Measurements from ENCODE around the gene HTR3B. TPM values are rescaled to one million over a fixed set of nuclear protein-coding genes. Genes with fewer than 3 reads are reported as not detected.

HTR3B gene
- total RNA-seq, 6 donors from 2014 or later: not detected

DNA sequence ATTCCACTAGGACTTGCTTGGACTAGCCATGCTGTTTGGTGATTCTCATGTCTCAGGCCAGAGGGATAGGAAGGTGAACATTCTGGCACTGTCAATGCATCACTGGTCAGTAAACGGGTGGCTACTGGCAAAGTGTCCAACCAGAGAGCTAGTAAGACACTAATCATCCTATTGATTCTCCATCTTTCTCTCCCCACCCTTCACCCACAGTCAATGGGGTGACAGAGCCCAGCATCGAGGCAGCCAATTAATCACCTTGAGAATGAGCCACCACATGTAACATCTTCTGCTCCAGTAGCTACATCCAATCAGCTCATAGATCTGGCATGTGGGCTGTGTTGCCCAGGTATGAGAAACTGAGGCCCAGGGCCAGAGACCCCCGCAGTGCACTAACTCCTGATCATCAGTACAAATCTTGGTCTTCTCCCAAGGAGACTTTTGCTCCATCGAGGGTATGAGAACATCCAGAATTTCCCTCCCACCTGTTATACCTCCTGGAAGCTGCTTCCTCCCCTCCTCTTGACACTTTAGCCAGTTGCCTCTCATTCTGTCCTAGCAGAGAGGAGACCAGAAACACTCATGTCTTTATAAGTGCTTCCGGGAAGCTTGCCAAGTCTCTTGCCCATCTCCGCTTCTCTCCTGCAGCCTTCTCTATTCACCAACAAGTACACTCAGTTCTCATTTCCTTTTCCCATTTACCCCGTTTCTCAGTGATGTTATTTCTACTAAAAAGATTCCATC is 87.3 kb downstream of the HTR3B start:
- WGBS, 2 donors: 39 to 58% methylated on average over 6 to 7 of the region's 7 CpGs
- no peak overlapping the region for H3K4me3 ChIP-seq

GRCh38 chr11:113992459-113993110 is 88.0 kb downstream of the HTR3B start:
- no peak overlapping the region for H3K4me3 ChIP-seq
- TF ChIP-seq EP300 (IDR thresholded peaks at IDR 0.05) (no peak), CTCF (IDR thresholded peaks at IDR 0.05) (no peak), POLR2A (IDR thresholded peaks at IDR 0.05) (no peak), POLR2AphosphoS5 (IDR thresholded peaks at IDR 0.05) (no peak)
- H3K27me3 ChIP-seq: no peaks in the 10 kb centered on the region
- 24% methylated on average over 7 of the region's 7 CpGs for WGBS, 2 donors
- no peaks in the 10 kb centered on the region for H3K36me3 ChIP-seq
- ATAC-seq (ENCODE audit: low FRiP score in 2 of 2) (peak in 1 of 2 donors; percentile 29), DNase-seq (peak in 1 of 2 donors; percentile 55)
- no peaks in the 10 kb centered on the region for H3K9me3 ChIP-seq
- H3K27ac ChIP-seq: no peak overlapping the region
- H3K4me1 ChIP-seq: no peaks in the 10 kb centered on the region

More for the DNA sequence above, 87.3 kb downstream of the HTR3B start:
- Histone ChIP-seq H3K9me3 (no peaks in the 10 kb centered on the region), H3K36me3 (no peaks in the 10 kb centered on the region), H3K27me3 (no peaks in the 10 kb centered on the region), H3K27ac (no peak overlapping the region), H3K4me1 (no peaks in the 10 kb centered on the region)
- DNase-seq (no peak), ATAC-seq (ENCODE audit: low FRiP score in 2 of 2) (no peak)
- TF ChIP-seq POLR2A (IDR thresholded peaks at IDR 0.05): no peak
- TF ChIP-seq EP300 (IDR thresholded peaks at IDR 0.05): no peak

DNA sequence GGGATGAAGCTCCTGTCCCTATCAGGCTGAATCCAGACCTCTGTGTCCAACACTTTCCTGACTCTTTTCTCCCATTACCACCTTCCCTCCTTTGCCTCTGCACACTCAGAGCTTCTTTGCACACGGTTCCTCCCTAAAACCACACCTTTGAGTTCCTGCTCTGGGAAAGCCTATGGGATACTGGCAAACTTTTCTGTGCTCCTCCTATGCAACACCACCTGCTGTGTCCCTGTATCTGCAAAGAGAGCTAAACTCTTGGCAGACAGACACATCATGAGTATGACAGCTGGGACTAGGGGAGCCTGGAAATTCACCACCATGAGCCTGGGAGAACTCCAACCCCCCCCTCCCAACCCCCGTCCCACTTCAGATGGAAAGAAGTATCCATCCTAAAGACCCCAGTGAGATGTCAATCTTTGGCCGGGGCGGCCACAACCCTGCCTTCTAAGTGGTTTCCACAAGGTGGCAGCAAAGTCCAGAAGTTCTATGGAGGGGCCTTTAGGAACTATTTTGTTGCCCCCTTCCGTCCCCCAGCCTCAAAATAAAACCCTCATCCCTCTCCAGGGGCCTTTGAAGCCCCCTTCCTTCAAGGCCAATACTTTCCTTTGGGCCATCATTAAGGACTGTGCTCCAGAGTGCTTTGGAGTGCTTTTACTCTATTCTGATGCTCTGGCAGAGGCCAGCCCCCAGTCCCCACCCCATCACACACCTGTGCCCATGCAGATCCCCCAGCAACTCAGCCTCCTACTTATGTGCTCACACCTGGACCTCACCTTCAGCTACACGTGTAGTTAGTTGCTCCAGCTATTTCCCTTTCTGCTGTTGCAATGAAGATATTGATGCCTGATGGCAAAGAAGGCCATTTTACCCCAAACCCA is 89.7 kb downstream of the HTR3B start:
- Histone ChIP-seq H3K36me3 (no peaks in the 10 kb centered on the region), H3K4me1 (no peaks in the 10 kb centered on the region), H3K27ac (no peak overlapping the region), H3K9me3 (no peaks in the 10 kb centered on the region), H3K4me3 (no peak overlapping the region), H3K27me3 (no peaks in the 10 kb centered on the region)
- 2 to 3% methylated on average over 6 of the region's 6 CpGs for WGBS, 2 donors
- ATAC-seq (ENCODE audit: low FRiP score in 2 of 2) (peak in 1 of 2 donors; percentile 54), DNase-seq (no peak)
- TF ChIP-seq POLR2AphosphoS5 (IDR thresholded peaks at IDR 0.05) (no peak), CTCF (IDR thresholded peaks at IDR 0.05) (peak in 5 of 6 experiments; percentile 49 to 73 (median 56))

Small RNA genes within 50 kb of the gene (small RNA-seq; reads per million reads assigned to genes)
- gene RNU6-1107P: 0 reads per million in 4 donors

Other genes starting within 250 kb of the HTR3B start
- gene TMPRSS5, start 198.5 kb upstream of the HTR3B start, total RNA-seq: 1 to 10 TPM in 1 of 6 donors, under 1 TPM in 3, not detected in 2; 0.61 to 2.4 (median 0.85) TPM
- 10 to 100 TPM in 2 of 6 donors, 1 to 10 TPM in 4; 6.7 to 13.8 (median 9.8) TPM for gene ZW10, start 131.1 kb upstream of the HTR3B start, total RNA-seq
- gene CLDN25, start 125.0 kb upstream of the HTR3B start, total RNA-seq: not detected
- gene USP28, start 29.2 kb upstream of the HTR3B start, total RNA-seq: 10 to 100 TPM; 16.1 to 50.8 (median 18.8) TPM
- gene HTR3A, start 70.3 kb downstream of the HTR3B start, total RNA-seq: not detected
- 100 to 1,000 TPM; 110 to 584 (median 179) TPM for gene ZBTB16, start 154.9 kb downstream of the HTR3B start, total RNA-seq

Data from upper lobe of left lung (tissue), 6 donors.